GM21515 (cell line): ENCODE results near the gene MCFD2.
"Not testable (repeated sequence)": the region's sequence is repeated elsewhere in the genome, so short reads cannot be mapped to it uniquely, and the experiment has no call there.

Source experiments
- ATAC-seq: cut with Tn5 transposase; IDR thresholded peaks from one replicate; pipeline ENCODE4 v1.9.1; 2021; ENCODE audit not compliant: unreplicated experiment

MCFD2 gene

DNA sequence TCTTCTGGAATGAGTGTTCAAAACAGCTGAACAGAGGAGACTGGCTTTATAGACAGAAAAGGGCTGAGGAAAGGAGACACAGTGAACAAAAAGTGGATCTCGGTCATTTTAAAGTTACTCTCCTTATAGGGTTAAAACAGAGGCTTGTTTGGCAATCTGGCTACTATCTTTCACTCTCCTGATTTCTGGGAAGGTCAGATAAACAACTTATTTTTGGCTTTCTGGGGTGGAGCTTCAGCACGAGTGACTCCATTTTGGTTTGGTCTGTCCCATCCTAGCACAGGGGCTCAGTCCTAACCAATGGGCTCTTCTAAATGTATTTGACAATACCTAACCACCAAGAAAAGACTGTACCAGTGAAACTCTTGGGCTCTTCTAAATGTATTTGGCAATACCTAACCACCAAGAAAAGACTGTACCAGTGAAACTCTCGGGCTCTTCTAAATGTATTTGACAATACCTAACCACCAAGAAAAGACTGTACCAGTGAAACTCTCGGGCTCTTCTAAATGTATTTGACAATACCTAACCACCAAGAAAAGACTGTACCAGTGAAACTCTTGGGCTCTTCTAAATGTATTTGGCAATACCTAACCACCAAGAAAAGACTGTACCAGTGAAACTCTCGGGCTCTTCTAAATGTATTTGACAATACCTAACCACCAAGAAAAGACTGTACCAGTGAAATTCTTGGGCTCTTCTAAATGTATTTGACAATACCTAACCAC lies 39.5 kb downstream of the MCFD2 start:
- not testable (repeated sequence) for ATAC-seq

DNA sequence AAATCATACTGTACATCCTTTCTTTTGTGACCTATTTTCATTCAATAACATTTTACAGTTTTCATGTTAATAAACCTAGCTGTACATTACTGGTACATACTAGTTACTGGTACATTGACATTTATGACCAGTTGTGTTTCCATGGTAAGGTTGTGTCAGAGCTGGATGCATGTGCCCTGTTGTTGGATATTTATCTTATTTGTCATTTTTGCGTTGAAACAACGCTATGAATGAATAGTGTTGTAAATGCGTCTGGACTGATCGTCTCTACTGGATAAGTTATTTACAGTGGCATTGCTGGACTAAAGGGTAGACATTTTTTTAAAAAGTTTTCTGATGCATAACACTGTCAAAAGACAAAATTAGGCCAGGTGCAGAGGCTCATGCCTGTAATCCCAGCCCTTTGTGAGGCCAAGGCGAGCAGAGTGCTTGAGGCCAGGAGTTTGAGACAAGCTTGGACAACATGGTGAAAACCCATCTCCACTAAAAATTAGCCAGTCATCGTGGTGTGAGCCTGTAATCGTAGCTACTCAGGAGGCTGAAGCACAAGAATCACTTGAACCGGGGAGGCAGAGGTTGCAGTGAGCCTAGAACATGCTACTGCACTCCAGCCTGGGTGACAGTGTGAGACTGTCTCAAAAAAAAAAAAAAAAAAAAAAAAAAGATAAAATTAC lies 40.2 kb downstream of the MCFD2 start:
- no peak for ATAC-seq

DNA sequence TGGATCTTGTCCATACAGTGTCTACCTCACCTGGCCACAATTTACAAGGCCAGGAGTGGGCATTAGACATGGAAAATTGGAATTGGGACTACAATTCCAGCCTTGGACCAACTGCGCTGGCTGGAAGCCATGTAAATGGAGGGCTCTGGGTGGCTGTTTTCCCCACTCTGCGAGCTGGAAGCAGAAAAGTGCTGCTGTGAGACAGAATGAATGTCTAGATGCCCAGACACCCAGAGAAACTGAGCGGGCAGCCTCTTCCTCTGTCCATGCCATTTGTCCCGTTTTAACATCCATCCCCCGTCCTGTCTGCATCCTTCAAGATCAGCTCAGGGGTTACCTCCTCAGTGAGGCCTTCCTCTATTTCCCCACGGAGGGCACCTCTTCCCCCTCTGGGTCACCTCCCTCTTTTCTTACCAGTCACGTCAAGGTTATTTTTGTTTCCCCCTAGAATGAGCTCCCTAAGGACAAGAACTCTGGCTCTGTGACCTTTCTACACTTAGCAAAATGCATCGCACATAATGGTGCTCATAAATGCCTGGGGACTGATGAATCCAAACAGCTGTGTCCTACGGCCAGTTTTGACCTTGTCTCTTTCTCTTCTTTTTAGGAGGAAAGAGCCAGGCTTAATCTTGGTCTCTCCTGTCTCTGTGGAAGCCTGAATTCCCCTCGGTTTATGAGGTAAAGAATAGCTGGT lies 41.2 kb downstream of the MCFD2 start:
- ATAC-seq, result no peak

- no peak for ATAC-seq
Measured at GRCh38 chr2:46873604-46874068, 42.0 kb downstream of the MCFD2 start.

DNA sequence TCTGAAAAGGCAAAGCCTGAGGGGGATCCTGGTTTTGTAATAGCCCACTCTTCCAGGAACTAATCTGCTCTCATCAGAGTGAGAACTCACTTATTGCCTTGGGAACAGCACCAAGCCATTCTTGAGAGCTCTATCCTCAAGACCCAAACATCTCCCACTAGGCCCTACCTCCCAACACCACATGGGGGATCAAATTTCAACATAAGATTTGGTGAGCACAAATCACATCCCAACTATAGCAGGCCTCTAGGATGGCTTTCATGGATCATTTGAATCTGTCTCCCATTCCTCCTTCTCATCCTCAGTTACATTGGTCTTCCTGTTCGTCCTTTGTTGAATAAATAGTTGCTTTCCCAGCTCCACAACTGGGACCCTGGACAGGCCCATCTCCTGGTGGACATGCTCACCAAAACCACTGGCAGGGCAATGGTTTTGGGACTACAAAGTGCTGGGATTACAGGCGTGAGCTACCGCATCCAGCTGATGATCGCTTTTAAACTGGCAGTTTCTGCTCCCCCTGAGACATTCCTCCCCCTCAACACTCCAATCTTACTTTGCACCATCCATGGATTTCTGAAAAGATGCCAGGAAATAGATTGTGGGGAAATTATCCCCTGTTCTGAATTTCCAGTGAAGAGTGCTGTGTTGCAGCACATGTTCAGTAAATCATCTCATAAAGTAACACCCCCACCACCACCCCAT lies 42.6 kb downstream of the MCFD2 start:
- no peak for ATAC-seq

DNA sequence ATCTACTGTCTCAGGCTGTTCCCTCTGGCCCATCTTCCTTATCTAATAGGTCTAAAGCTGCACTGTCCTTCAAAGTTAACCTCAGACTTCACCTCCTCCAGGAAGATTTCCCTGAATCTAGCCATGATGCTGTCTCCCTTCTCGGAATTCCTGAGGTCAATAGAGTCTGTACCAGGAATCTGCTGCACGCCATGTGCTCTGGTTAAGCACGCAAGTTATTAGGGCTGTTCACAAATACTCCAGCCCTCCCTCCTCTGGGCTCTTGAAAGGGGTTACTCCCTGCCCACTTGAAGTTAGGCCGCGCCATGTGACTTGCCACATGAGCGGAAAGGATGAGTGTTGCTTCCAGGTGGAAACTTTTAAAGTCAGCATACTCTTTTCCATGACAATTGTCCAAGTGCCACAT lies 43.6 kb downstream of the MCFD2 start:
- no peak for ATAC-seq

DNA sequence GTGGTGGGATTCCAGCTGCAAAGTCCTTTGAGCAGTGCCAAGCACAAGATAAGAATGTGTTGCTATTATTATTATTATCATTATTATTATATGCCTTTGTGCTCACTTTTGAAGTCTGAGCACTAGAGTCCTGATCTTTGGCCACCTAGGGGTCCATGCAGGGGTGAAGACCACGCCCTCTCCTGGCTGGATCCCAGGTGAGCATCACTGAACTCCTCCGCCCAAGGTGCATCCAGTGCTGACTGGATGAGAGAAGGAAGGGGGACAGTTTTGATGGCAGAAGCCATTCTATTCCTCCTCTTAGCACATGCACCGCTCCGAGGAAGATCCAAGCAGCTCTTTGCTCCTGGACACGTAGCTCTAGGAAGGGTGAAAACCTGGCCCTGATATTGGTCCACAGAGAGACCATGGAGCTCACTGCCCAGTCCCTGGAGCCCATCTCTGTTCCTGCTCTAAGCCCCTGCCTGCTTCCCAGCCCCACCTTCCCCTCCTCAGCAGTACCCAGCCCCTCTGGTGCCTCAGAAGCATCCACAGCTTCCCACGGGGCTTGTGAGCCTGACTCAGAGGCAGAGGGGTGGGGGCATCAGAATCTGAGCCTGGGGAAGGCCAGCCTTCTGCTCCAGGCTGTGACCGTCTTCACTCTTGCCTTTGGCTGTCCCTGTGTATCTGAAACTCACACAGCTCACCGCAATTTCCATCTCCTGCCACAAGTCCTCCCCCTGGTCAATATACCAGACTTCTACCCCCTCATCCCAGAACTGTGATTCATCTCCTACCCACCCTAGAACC lies 45.4 kb downstream of the MCFD2 start:
- ATAC-seq, result no peak

DNA sequence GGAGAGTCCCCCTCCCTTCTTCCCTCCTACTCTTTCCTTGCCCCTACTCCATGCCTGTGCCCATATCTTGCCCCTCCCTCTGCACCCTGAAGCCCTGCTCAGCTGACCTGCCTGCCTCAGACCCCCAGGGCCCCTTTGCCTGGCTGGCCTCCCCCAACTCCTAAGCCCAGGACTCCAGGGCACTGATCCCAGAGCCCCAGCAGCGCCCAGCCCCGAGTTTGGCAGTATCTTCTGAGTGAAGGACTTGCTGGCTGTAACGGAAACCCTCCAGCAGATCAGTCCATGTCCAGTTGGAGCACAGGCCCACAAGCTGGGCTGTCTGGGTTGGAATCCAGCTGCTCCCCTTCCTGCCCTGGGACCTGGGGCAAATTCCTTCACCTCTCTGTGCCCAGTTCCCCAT lies 46.0 kb downstream of the MCFD2 start:
- no peak for ATAC-seq

DNA sequence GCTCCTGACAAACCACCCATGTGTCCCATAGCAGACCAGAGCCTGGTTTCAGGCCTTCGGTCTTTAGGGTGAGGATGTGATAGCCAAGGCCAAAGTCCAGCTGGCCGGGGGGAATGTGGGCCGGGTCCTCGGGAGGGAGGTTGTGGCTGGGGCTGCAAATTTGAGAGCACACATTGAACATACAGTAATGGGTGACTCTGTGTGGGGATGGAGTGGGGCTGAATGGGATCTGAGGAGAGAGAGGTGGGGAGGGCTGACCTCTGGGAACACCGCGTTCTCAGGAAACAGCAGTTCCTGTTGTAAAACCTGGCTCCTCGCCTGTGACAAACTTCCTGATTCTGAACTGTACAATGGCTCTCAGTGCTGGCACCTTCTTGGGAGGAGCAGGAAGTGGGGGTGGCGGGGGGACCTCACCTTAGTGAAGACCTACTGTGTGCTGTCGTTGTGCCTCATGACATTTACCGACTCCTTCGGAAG lies 48.8 kb downstream of the MCFD2 start:
- ATAC-seq, result no peak

GRCh38 chr2:46865181-46865970 lies 50.2 kb downstream of the MCFD2 start:
- ATAC-seq, result no peak

DNA sequence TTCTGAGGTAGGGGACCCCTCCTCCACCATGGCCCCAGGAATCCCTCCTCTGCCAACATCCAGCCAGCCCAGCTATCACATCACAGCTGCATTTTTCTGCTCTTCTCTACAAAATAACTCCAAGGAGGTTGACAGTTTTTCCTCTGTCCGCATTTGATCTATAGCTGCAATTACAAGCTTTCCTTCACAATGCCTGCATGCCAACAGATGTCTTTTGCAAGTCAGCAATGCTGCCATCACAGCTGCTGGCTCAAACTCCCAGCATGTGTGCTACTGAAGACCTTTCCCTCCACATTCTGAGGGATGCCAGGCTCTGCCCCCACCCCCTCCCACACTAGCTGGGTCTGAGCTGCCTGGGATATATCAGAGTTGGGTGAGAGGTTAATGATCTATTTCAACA lies 51.7 kb downstream of the MCFD2 start:
- no peak for ATAC-seq

DNA sequence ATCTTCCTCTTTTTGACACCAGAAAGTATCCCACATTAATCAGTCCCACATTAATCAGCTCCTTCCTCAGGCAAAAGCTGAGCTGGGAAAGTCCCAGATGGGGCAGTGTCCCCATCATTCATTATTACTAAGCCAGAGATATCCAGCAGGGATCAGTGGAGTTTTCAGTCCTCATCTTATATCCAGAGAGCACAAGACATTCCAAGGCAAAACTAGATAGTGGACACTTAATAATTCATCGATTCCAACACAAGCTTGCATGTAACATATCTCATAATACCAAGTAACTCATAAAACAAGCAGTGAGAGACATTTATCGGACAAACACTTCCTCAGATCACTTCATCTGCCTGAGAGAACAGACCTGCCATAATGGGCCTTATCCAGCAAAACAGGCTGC lies 53.1 kb downstream of the MCFD2 start:
- no peak for ATAC-seq

DNA sequence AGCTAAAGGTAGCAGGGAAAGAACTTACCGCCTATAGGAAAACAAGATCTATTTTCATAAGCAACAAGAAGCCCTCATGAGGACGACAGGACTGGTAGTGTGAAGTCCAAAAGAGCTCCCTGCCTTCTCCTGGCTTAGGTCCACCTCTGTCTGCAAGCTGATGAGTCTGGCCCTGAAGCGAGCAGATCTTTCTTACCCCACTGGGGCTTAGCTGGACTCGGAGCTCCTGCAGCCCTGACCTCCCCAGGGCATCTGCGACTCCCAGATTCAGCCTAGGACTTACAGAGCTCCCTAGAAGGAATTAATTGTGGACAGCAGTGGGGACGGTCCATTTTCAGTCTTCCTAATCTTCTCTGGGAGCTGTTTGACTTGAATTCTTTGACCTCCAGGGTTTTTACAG lies 53.7 kb downstream of the MCFD2 start:
- ATAC-seq, result no peak

DNA sequence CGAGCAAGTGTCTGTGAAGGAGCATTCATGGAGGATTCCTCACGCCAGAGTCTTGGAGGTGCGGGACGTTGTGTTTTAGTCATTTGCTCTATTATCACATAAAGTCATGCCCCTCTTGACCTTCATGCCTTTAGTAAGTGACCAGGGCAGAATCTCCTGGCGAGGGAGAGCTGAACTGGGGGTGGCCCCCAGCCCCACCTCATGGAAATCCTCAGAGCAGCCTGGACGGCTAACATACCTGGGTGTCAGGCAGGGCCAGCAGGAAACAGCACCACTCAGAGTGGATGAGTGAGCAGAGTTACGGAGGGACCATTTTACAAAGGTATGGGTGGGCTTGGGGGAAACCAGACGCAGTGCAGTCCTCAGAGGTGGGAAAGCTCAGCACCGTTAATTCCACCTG lies 56.1 kb downstream of the MCFD2 start:
- ATAC-seq, result no peak

GRCh38 chr2:46858702-46859090 lies 56.9 kb downstream of the MCFD2 start:
- ATAC-seq, result no peak

- ATAC-seq, result no peak
Measured at GRCh38 chr2:46857871-46858701, 57.5 kb downstream of the MCFD2 start.

- no peak for ATAC-seq
Measured at GRCh38 chr2:46856336-46856735, 59.3 kb downstream of the MCFD2 start.

GRCh38 chr2:46855805-46856204 lies 59.8 kb downstream of the MCFD2 start:
- no peak for ATAC-seq

DNA sequence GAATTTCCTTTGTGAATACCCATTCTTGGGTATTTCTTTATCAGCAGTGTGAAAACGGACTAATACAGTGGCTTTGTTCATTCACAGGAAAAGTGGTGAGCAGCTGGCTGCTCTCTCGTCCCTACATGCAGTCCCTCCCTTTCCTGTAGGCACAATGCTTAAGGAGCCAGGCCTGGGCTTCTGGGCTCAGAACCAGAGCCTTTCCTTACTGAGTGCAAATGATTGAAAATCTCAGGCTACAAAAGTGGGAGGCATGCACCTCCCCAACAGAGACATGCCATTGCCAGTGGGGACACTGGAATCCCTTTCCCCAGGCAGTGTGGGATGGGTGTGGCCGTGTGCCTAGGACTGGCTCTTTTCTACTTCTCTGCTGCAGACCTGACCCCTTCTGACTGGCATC lies 61.3 kb downstream of the MCFD2 start:
- no peak for ATAC-seq
